ENCODE measurements around the gene KANSL2. TPM values are rescaled to one million over a fixed set of nuclear protein-coding genes. Genes with fewer than 3 reads are reported as not detected.

Gene KANSL2
- total RNA-seq, 1 experiment from 2014 or later, result 21.8 TPM

DNA sequence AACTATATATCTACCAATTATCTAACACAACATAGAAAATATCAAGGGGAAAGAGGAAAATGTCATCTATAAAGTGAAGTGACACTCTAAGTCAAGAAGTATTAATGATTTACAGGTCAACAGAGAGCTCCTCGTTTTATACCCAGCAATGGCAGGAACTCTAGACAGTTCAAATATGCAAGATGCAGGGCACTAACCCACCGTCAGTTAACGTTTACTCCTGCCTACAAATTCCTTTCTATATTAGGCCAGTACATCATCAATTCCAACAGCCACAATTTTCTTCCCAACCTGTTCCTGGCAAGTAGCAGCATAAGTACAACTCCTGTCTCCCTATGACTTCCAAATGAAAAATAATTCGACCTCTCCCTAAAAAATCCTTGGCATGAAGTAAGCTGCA is 9.0 kb upstream of the KANSL2 start:
- no peaks in the 10 kb centered on the region for H3K79me2 ChIP-seq (ENCODE audit: low read depth)
- peaks cover 34% of the 10 kb centered on the region for H3K36me3 ChIP-seq (ENCODE audit: low read depth)
- DNase-seq, result no peak
- no peak overlapping the region for H3K4me2 ChIP-seq
- no peaks in the 10 kb centered on the region for H3K27me3 ChIP-seq (ENCODE audit: insufficient read depth, low read depth)
- BruUV-seq (replicated peaks), result no TSS peak
- H3K27ac ChIP-seq, result no peak overlapping the region
- no peaks in the 10 kb centered on the region for H3K9me2 ChIP-seq (ENCODE audit: insufficient read depth)
- no peaks in the 10 kb centered on the region for H3K4me1 ChIP-seq (replicated peaks; ENCODE audit: insufficient read depth)
- H4K20me1 ChIP-seq (ENCODE audit: insufficient read depth), result peaks cover 16% of the 10 kb centered on the region
- ChIA-PET POLR2A (ENCODE audit: unreplicated experiment) (no interaction called here), CTCF (no interaction called here)
- intact Hi-C loops (cut with micrococcal nuclease; ENCODE audit: unreplicated experiment), result no loop called here
- no peak overlapping the region for H3K4me3 ChIP-seq
- no peaks in the 10 kb centered on the region for H3K9me3 ChIP-seq (ENCODE audit: insufficient read depth, low read depth)
- H3F3A ChIP-seq (ENCODE audit: insufficient read depth, low read depth), result peaks cover 30% of the 10 kb centered on the region
- TF ChIP-seq, protein P1, sequence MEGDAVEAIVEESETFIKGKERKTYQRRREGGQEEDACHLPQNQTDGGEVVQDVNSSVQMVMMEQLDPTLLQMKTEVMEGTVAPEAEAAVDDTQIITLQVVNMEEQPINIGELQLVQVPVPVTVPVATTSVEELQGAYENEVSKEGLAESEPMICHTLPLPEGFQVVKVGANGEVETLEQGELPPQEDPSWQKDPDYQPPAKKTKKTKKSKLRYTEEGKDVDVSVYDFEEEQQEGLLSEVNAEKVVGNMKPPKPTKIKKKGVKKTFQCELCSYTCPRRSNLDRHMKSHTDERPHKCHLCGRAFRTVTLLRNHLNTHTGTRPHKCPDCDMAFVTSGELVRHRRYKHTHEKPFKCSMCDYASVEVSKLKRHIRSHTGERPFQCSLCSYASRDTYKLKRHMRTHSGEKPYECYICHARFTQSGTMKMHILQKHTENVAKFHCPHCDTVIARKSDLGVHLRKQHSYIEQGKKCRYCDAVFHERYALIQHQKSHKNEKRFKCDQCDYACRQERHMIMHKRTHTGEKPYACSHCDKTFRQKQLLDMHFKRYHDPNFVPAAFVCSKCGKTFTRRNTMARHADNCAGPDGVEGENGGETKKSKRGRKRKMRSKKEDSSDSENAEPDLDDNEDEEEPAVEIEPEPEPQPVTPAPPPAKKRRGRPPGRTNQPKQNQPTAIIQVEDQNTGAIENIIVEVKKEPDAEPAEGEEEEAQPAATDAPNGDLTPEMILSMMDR (conservative IDR thresholded peaks at IDR 0.05), result no peak
- TF ChIP-seq EZH2 (IDR thresholded peaks at IDR 0.05; ENCODE audit: low read depth), result no peak
- H2AFZ ChIP-seq, result no peak overlapping the region

DNA sequence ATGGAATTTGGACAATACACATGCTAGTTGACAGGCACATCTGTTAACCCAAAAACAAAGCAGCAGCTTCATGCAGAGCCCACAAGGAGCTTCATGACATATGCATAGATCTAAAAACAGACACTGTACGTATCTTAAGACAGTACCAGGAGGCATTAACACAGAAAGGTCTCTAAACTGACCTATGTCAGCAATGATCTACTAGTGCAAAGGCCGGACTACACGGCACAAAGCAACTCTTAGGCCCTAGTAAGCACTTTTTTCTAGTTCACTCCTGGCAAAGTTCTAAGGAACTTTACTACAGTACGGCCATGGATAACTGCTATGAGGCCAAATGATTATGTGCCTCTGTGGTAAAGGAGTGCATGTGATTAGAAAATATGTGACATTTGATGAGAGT is 8.4 kb upstream of the KANSL2 start:
- Histone ChIP-seq H3K27ac (no peak overlapping the region), H3K27me3 (ENCODE audit: insufficient read depth, low read depth) (no peaks in the 10 kb centered on the region), H3K4me1 (replicated peaks; ENCODE audit: insufficient read depth) (no peaks in the 10 kb centered on the region), H3K4me2 (no peak overlapping the region), H3K36me3 (ENCODE audit: low read depth) (peaks cover 29% of the 10 kb centered on the region), H3K9me3 (ENCODE audit: insufficient read depth, low read depth) (no peaks in the 10 kb centered on the region), H3K9me2 (ENCODE audit: insufficient read depth) (no peaks in the 10 kb centered on the region), H2AFZ (no peak overlapping the region), H3K79me2 (ENCODE audit: low read depth) (no peaks in the 10 kb centered on the region), H4K20me1 (ENCODE audit: insufficient read depth) (peaks cover 16% of the 10 kb centered on the region), H3F3A (ENCODE audit: insufficient read depth, low read depth) (peaks cover 30% of the 10 kb centered on the region), H3K4me3 (no peak overlapping the region)
- no peak for DNase-seq
- TF ChIP-seq, protein P1 (conservative IDR thresholded peaks at IDR 0.05), result no peak
- TF ChIP-seq EZH2 (IDR thresholded peaks at IDR 0.05; ENCODE audit: low read depth), result no peak
- POLR2A ChIA-PET (ENCODE audit: unreplicated experiment), result no interaction called here
- intact Hi-C loops (cut with micrococcal nuclease; ENCODE audit: unreplicated experiment), result no loop called here
- CTCF ChIA-PET, result no interaction called here
- no TSS peak for BruUV-seq (replicated peaks)

DNA sequence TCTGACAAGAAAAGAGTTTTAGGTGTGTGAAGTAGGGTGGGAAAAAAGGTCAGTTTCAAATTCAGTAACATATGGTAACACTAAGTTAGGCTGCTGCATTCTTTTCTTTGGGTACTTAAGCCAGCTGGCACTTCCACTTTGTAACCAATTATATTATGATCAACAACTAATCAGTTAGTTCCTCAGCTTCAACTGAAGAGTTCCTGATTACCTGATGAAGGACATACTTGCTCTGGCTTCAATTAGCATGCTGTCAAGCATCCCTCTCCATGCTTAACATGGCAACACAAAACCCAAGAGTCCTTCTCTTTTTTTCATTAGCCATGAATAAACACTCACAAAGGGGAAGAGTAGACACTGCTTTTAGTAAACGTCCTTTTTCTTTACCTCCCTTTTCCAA is 6.8 kb upstream of the KANSL2 start:
- Histone ChIP-seq H3K79me2 (ENCODE audit: low read depth) (no peaks in the 10 kb centered on the region), H3F3A (ENCODE audit: insufficient read depth, low read depth) (peaks cover 30% of the 10 kb centered on the region), H3K9me2 (ENCODE audit: insufficient read depth) (no peaks in the 10 kb centered on the region), H3K27me3 (ENCODE audit: insufficient read depth, low read depth) (no peaks in the 10 kb centered on the region), H3K36me3 (ENCODE audit: low read depth) (peaks cover 13% of the 10 kb centered on the region), H4K20me1 (ENCODE audit: insufficient read depth) (peaks cover 16% of the 10 kb centered on the region), H3K9me3 (ENCODE audit: insufficient read depth, low read depth) (no peaks in the 10 kb centered on the region), H2AFZ (no peak overlapping the region), H3K4me1 (replicated peaks; ENCODE audit: insufficient read depth) (no peaks in the 10 kb centered on the region), H3K27ac (no peak overlapping the region), H3K4me3 (no peak overlapping the region), H3K4me2 (no peak overlapping the region)
- intact Hi-C loops (cut with micrococcal nuclease; ENCODE audit: unreplicated experiment), result loop anchor here (10.0 kb wide), 1 partner anchor 306 kb away; the partner anchor contains the start of gene DDN
- DNase-seq, result no peak
- POLR2A ChIA-PET (ENCODE audit: unreplicated experiment), result no interaction called here
- CTCF ChIA-PET, result no interaction called here
- TF ChIP-seq, protein P1 (conservative IDR thresholded peaks at IDR 0.05), result no peak
- TF ChIP-seq EZH2 (IDR thresholded peaks at IDR 0.05; ENCODE audit: low read depth), result no peak
- BruUV-seq (replicated peaks), result no TSS peak
